MCF 10A (cell line): ENCODE measurements around the gene IQCF6. TPM values are rescaled to one million over a fixed set of nuclear protein-coding genes. Genes with fewer than 3 reads are reported as not detected.

Experiments used
- BruUV-seq: library from RNA; stranded (reverse); fragments of 400-500 nt; replicated peaks from 2 replicates; lab custom pipeline; 2021; lab: Mats Ljungman, UMichigan
- CTCF ChIA-PET: fragments of 300-600 bp; sonication (Branson Sonifier 250); formaldehyde crosslinking; extraction: SDS; loops from one replicate; lab custom pipeline; 2021; ENCODE audit warnings: antibody characterized with exemption, inconsistent platforms; lab: Yijun Ruan, JAX
- POLR2A ChIA-PET: fragments of 300-600, 350-650 bp; sonication (Branson Sonifier 250); formaldehyde crosslinking; extraction: SDS; loops from one replicate; lab custom pipeline; 2020; ENCODE audit warnings: antibody characterized with exemption, inconsistent platforms; lab: Yijun Ruan, JAX
- DNase-seq: peaks from one replicate; pipeline ENCODE4 v3.0.0-alpha.2; 2018; ENCODE audit not compliant: unreplicated experiment
- H3K27ac Mint-ChIP-seq: one replicate; pipeline ENCODE4 v1.8.0; 2022; ENCODE audit warnings: mild to moderate bottlenecking, low read depth, mixed read lengths; ENCODE audit not compliant: unreplicated experiment
- H3K27me3 Mint-ChIP-seq: one replicate; pipeline ENCODE4 v1.8.0; 2022; ENCODE audit warnings: mixed read lengths; ENCODE audit not compliant: insufficient read depth, unreplicated experiment
- H3K36me3 Mint-ChIP-seq: one replicate; pipeline ENCODE4 v1.8.0; 2022; ENCODE audit warnings: mild to moderate bottlenecking, moderate library complexity, mixed read lengths; ENCODE audit not compliant: insufficient read depth, unreplicated experiment
- H3K4me1 Mint-ChIP-seq: one replicate; pipeline ENCODE4 v1.8.0; 2022; ENCODE audit warnings: mixed read lengths; ENCODE audit not compliant: insufficient read depth, unreplicated experiment
- H3K4me3 Mint-ChIP-seq: one replicate; pipeline ENCODE4 v1.8.0; 2022; ENCODE audit warnings: mild to moderate bottlenecking, moderate library complexity, mixed read lengths; ENCODE audit not compliant: unreplicated experiment
- H3K9me3 Mint-ChIP-seq: one replicate; pipeline ENCODE4 v1.8.0; 2022; ENCODE audit warnings: mixed read lengths; ENCODE audit not compliant: unreplicated experiment
- CTCF ChIP-seq: fragments of 200-600 bp; IDR thresholded peaks from one replicate; pipeline ENCODE4 v1.8.0; 2022; ENCODE audit warnings: antibody characterized with exemption, mild to moderate bottlenecking; ENCODE audit not compliant: unreplicated experiment
- intact Hi-C: fragments of 100-400 bp; cut with micrococcal nuclease; formaldehyde crosslinking; loops from 2 replicates; pipeline ENCODE4 v1.14.1; 2022
- total RNA-seq: library from RNA; stranded (reverse); gene quantifications from 2 replicates; pipeline ENCODE4 v1.2.3, GENCODE V29; 2022

IQCF6 gene
- total RNA-seq, 1 experiment from 2014 or later: not detected

- ChIA-PET POLR2A (no interaction called here), CTCF (interaction anchor here (0.6 kb wide), 1 partner anchor 348 kb away, joined by 3 read pairs; no protein-coding TSS in a partner anchor)
- Mint-ChIP-seq H3K27me3 (peaks cover 38% of the 10 kb centered on the region), H3K27ac (no peak overlapping the region), H3K4me3 (no peak overlapping the region), H3K36me3 (no peaks in the 10 kb centered on the region), H3K4me1 (peaks cover 3% of the 10 kb centered on the region), H3K9me3 (no peaks in the 10 kb centered on the region)
- BruUV-seq: no TSS peak
- TF ChIP-seq CTCF: no peak
- DNase-seq: no peak
- intact Hi-C loops: no loop called here
Measured at GRCh38 chr3:51733859-51734571, 45.0 kb downstream of the IQCF6 start.

- H3K36me3 Mint-ChIP-seq: no peaks in the 10 kb centered on the region
- peaks cover 6% of the 10 kb centered on the region for H3K27me3 Mint-ChIP-seq
- ChIA-PET POLR2A (interaction anchor here (0.7 to 0.9 kb wide), 3 partner anchors 9 to 1154 kb away, joined by 3 to 5 read pairs (median 4); no protein-coding TSS in a partner anchor), CTCF (interaction anchor here (0.6 to 1.5 kb wide), 2 partner anchors 40 to 214 kb away, joined by 3 to 4 read pairs; no protein-coding TSS in a partner anchor)
- no peak for DNase-seq
- intact Hi-C loops: no loop called here
- no TSS peak for BruUV-seq
- H3K27ac Mint-ChIP-seq: no peak overlapping the region
- H3K4me3 Mint-ChIP-seq: no peak overlapping the region
- H3K9me3 Mint-ChIP-seq: no peaks in the 10 kb centered on the region
- H3K4me1 Mint-ChIP-seq: peaks cover 6% of the 10 kb centered on the region
- no peak for TF ChIP-seq CTCF
Measured at GRCh38 chr3:51729042-51729633, 49.9 kb downstream of the IQCF6 start.

Other genes starting within 250 kb of the IQCF6 start
- 23.5 and 28.2 TPM in 2 replicates for gene RAD54L2, start 240.5 kb downstream of the IQCF6 start, total RNA-seq
- 41.3 and 46.4 TPM in 2 replicates for gene TEX264, start 108.0 kb downstream of the IQCF6 start, total RNA-seq
- 0.23 and 0.44 TPM in 2 replicates for gene GRM2, start 72.2 kb downstream of the IQCF6 start, total RNA-seq
- gene IQCF2, start 82.4 kb upstream of the IQCF6 start, total RNA-seq: not detected in 2 replicates
- not detected in 2 replicates for gene IQCF5, start 96.4 kb upstream of the IQCF6 start, total RNA-seq
- not detected in 2 replicates for gene IQCF1, start 124.1 kb upstream of the IQCF6 start, total RNA-seq
- gene RRP9, start 162.7 kb upstream of the IQCF6 start, total RNA-seq: 60.8 and 80.2 TPM in 2 replicates
- 19.4 and 25.5 TPM in 2 replicates for gene PARP3, start 163.1 kb upstream of the IQCF6 start, total RNA-seq
- gene GPR62, start 176.1 kb upstream of the IQCF6 start, total RNA-seq: not detected in 2 replicates
- 26.4 TPM in 2 replicates for gene PCBP4, start 188.2 kb upstream of the IQCF6 start, total RNA-seq
- 48.9 and 49.8 TPM in 2 replicates for gene ABHD14B, start 194.8 kb upstream of the IQCF6 start, total RNA-seq
- 4.0 and 8.1 TPM in 2 replicates for gene ABHD14A, start 195.8 kb upstream of the IQCF6 start, total RNA-seq
- gene ACY1, start 204.3 kb upstream of the IQCF6 start, total RNA-seq: 109 and 164 TPM in 2 replicates
- 1,551 and 1,602 TPM in 2 replicates for gene RPL29, start 216.7 kb upstream of the IQCF6 start, total RNA-seq